Endothelial cell of umbilical vein (primary cell): ENCODE measurements around the gene SPDYE3. TPM values are rescaled to one million over a fixed set of nuclear protein-coding genes. Genes with fewer than 3 reads are reported as not detected.
A peak's percentile ranks its signal among the peaks of the same experiment; 100 is the strongest.

ENCODE experiments used
- BruUV-seq: library from RNA; stranded (reverse); fragments of 400-500 nt; replicated peaks from 2 replicates; lab custom pipeline; 2021; lab: Mats Ljungman, UMichigan
- CTCF ChIA-PET: fragments of 300-600, 350-600 bp; sonication (Branson Sonifier 250); formaldehyde crosslinking; loops from one replicate; lab custom pipeline; 2021; ENCODE audit warnings: antibody characterized with exemption, inconsistent platforms; lab: Charles Lee
- POLR2A ChIA-PET: fragments of 300-600, 350-600 bp; sonication (Branson Sonifier 250); formaldehyde crosslinking; loops from one replicate; lab custom pipeline; 2021; ENCODE audit warnings: antibody characterized with exemption, inconsistent platforms; lab: Charles Lee
- DNase-seq: peaks from one replicate; pipeline ENCODE4 v3.0.0-alpha.2; 2011; ENCODE audit warnings: low read depth, low spot score
- FAIRE-seq: peaks from 2 replicates; lab custom pipeline; 2011; peaks lifted over from hg19 to GRCh38; lab: Jason Lieb, UNC
- H2AFZ ChIP-seq: 2 replicates; pipeline ENCODE4 v1.6.0; 2012; ENCODE audit warnings: low read depth, low read length, control low read depth, inconsistent platforms
- H3K27ac ChIP-seq: 2 replicates; pipeline ENCODE4 v1.5.1; 2011; ENCODE audit warnings: low read depth, mild to moderate bottlenecking, control low read depth, low read length, moderate library complexity; ENCODE audit not compliant: insufficient read depth
- H3K27me3 ChIP-seq, 2 experiments: 2 replicates each; pipeline versions ENCODE4 v1.6.0 to v1.6.1; 2011; ENCODE audit warnings: low read length in 2 of 2, mixed read lengths in 1 of 2; ENCODE audit not compliant: control insufficient read depth in 2 of 2, insufficient read depth in 2 of 2
- H3K36me3 ChIP-seq, 2 experiments: 2 replicates in 1 of 2; 3 replicates in 1 of 2; pipeline ENCODE4 v1.5.1; 2011; ENCODE audit warnings: low read length in 2 of 2, mild to moderate bottlenecking in 1 of 2, moderate library complexity in 1 of 2; ENCODE audit not compliant: control insufficient read depth in 2 of 2, insufficient read depth in 2 of 2; ENCODE audit errors: extremely low read depth in 1 of 2
- H3K4me1 ChIP-seq: 3 replicates; pipeline ENCODE4 v1.5.1; 2011; ENCODE audit warnings: mild to moderate bottlenecking, low read length; ENCODE audit not compliant: control insufficient read depth, insufficient read depth; ENCODE audit errors: extremely low read depth
- H3K4me2 ChIP-seq: 2 replicates; pipeline ENCODE4 v1.6.1; 2011; ENCODE audit warnings: low read length, control low read depth, mixed read lengths; ENCODE audit not compliant: insufficient read depth
- H3K4me3 ChIP-seq, 3 experiments: fragments of 200-600 bp in 1 of 3; sonication (generic), shearing (Covaris generic) in 1 of 3; replicated peaks in 1 of 3; 2 replicates each; pipeline ENCODE4 v1.5.1; 2011 to 2016; ENCODE audit warnings: control low read depth in 3 of 3, low read length in 3 of 3, mild to moderate bottlenecking in 2 of 3, inconsistent platforms in 1 of 3, low read depth in 1 of 3, moderate library complexity in 1 of 3; ENCODE audit not compliant: insufficient read depth in 1 of 3
- H3K79me2 ChIP-seq: 2 replicates; pipeline ENCODE4 v1.6.0; 2012; ENCODE audit warnings: low read length, inconsistent platforms; ENCODE audit not compliant: control insufficient read depth, insufficient read depth
- H3K9ac ChIP-seq: replicated peaks from 2 replicates; pipeline ENCODE3; 2011; ENCODE audit warnings: low read length, control low read depth; ENCODE audit not compliant: insufficient read depth; ENCODE audit errors: extremely low read depth
- H3K9me1 ChIP-seq: replicated peaks from 3 replicates; pipeline ENCODE4 v1.6.0; 2011; ENCODE audit warnings: mild to moderate bottlenecking, low read length; ENCODE audit not compliant: control insufficient read depth, insufficient read depth; ENCODE audit errors: extremely low read depth
- H3K9me3 ChIP-seq: replicated peaks from 2 replicates; pipeline ENCODE4 v1.5.1; 2012; ENCODE audit warnings: low read length, inconsistent platforms; ENCODE audit not compliant: control insufficient read depth, insufficient read depth
- H4K20me1 ChIP-seq: replicated peaks from 2 replicates; pipeline ENCODE3; 2011; ENCODE audit warnings: mild to moderate bottlenecking, low read length; ENCODE audit not compliant: control insufficient read depth, insufficient read depth; ENCODE audit errors: extremely low read depth
- CTCF ChIP-seq, 2 donors: IDR thresholded peaks; 1 replicate in 1 of 2; 2 replicates in 1 of 2; pipeline ENCODE4 v1.5.1; 2011; ENCODE audit warnings: low read length in 2 of 2, mild to moderate bottlenecking in 2 of 2, moderate library complexity in 2 of 2, control low read depth in 1 of 2, inconsistent platforms in 1 of 2, low read depth in 1 of 2; ENCODE audit not compliant: insufficient read depth in 1 of 2; ENCODE audit errors: extremely low read depth in 1 of 2
- EZH2 ChIP-seq: IDR thresholded peaks from 2 replicates; pipeline ENCODE4 v1.6.1; 2012; ENCODE audit warnings: borderline replicate concordance, low read depth, mild to moderate bottlenecking, moderate library complexity, low read length, inconsistent platforms; ENCODE audit not compliant: severe bottlenecking
- FOS ChIP-seq: IDR thresholded peaks from 2 replicates; pipeline ENCODE4 v1.6.1; 2011; ENCODE audit warnings: mild to moderate bottlenecking, low read length, moderate library complexity, borderline replicate concordance; ENCODE audit not compliant: insufficient read depth
- GATA2 ChIP-seq: IDR thresholded peaks from 2 replicates; pipeline ENCODE4 v1.7.0; 2011; ENCODE audit warnings: low read depth, mild to moderate bottlenecking, moderate library complexity, mixed read lengths, low read length; ENCODE audit not compliant: insufficient read length, insufficient read depth
- JUN ChIP-seq: IDR thresholded peaks from 2 replicates; pipeline ENCODE4 v1.6.1; 2011; ENCODE audit warnings: borderline replicate concordance, low read depth; ENCODE audit not compliant: insufficient read length, insufficient read depth
- MYC ChIP-seq: IDR thresholded peaks from one replicate; pipeline ENCODE4 v1.6.1; 2011; ENCODE audit warnings: mild to moderate bottlenecking, low read depth, low read length
- POLR2A ChIP-seq: IDR thresholded peaks from 2 replicates; pipeline ENCODE4 v1.6.1; 2012; ENCODE audit warnings: low read depth, mild to moderate bottlenecking, control low read depth, low read length
- dilution Hi-C: fragments of 300-500 bp; cut with MboI; formaldehyde crosslinking; loops from one replicate; pipeline ENCODE4 v1.15.0; 2019; ENCODE audit warnings: low sequenced_read_pairs; ENCODE audit not compliant: extremely low pct_ligation_motif_present
- intact Hi-C: fragments of 100-400 bp; cut with micrococcal nuclease; formaldehyde crosslinking; loops from one replicate; pipeline ENCODE4 v1.10.0; 2022
- polyA plus RNA-seq, 4 experiments: library from polyadenylated mRNA; depleted of rRNA in 3 of 4; stranded (reverse) in 3 of 4; unstranded in 1 of 4; fragments of >200 nt; gene quantifications; 2 replicates each; pipeline versions ENCODE4 v1.2.1 to v1.2.3, GENCODE V29; 2011 to 2012; ENCODE audit warnings: missing spikeins in 1 of 4
- total RNA-seq: library from RNA; stranded (reverse); gene quantifications from 2 replicates; pipeline ENCODE4 v1.2.3, GENCODE V29; 2021

SPDYE3 gene
- total and polyA plus RNA-seq, 2 donors (not counting 3 experiments of a cell fraction or from before 2014, with no cell fraction given) = not detected

- no peak overlapping the region for H3K4me3 ChIP-seq
- ChIA-PET CTCF (interaction anchor here (0.9 to 1.7 kb wide), 2 partner anchors 61 to 214 kb away, joined by 3 to 6 read pairs; no protein-coding TSS in a partner anchor), POLR2A (interaction anchor here (1.3 kb wide), 1 partner anchor 82 kb away, joined by 3 read pairs; no protein-coding TSS in a partner anchor)
- H2AFZ ChIP-seq = no peak overlapping the region
- no peak overlapping the region for H3K27ac ChIP-seq
- H3K9ac ChIP-seq = no peak overlapping the region
- FAIRE-seq (peak; percentile 8), DNase-seq (no peak)
- no TSS peak for BruUV-seq
- peaks cover 4% of the 10 kb centered on the region for H3K4me1 ChIP-seq
- H4K20me1 ChIP-seq = no peaks in the 10 kb centered on the region
- dilution Hi-C loops = no loop called here
- intact Hi-C loops = loop anchor here (10.0 kb wide), 1 partner anchor 72 kb away; no protein-coding TSS in a partner anchor
- no peaks in the 10 kb centered on the region for H3K9me3 ChIP-seq
- H3K27me3 ChIP-seq = no peaks in the 10 kb centered on the region
- H3K79me2 ChIP-seq = peaks cover 11% of the 10 kb centered on the region
- H3K9me1 ChIP-seq = no peaks in the 10 kb centered on the region
- H3K4me2 ChIP-seq = no peak overlapping the region
- TF ChIP-seq CTCF (IDR thresholded peaks at IDR 0.05; ENCODE audit: extremely low read depth in 1 of 2, insufficient read depth in 1 of 2, low read depth in 1 of 2, low read length in 2 of 2) (no peak), EZH2 (no peak), POLR2A (no peak), MYC (no peak), JUN (no peak), FOS (no peak), GATA2 (no peak)
- H3K36me3 ChIP-seq = peaks cover 26 to 34% of the 10 kb centered on the region in 2 experiments
These were observed 39.4 kb downstream of the SPDYE3 start for GRCh38 chr7:100346921-100347320.
